Central memory CD8-positive, alpha-beta T cell (primary cell): Measurements from ENCODE around the gene HORMAD2.

Source experiments
- ATAC-seq: fragments of 150-1000 bp; cut with Tn5 transposase; replicated peaks from 2 replicates; pipeline ENCODE4 v1.10.0; 2022; ENCODE audit warnings: mild to moderate bottlenecking, moderate FRiP score, moderate number of reproducible peaks; ENCODE audit not compliant: poor library complexity, severe bottlenecking; ENCODE audit errors: extremely low read depth
- DNase-seq, 2 donors: peaks; one replicate each; pipeline ENCODE4 v3.0.0; 2021; ENCODE audit warnings: low spot score in 2 of 2
- H3K27ac Mint-ChIP-seq: one replicate; pipeline ENCODE4 v1.8.0; 2022; ENCODE audit warnings: low read depth, mild to moderate bottlenecking, moderate library complexity, mixed read lengths
- H3K27me3 Mint-ChIP-seq: one replicate; pipeline ENCODE4 v1.8.0; 2022; ENCODE audit warnings: mixed read lengths
- H3K36me3 Mint-ChIP-seq: one replicate; pipeline ENCODE4 v1.8.0; 2022; ENCODE audit warnings: mild to moderate bottlenecking, moderate library complexity, mixed read lengths; ENCODE audit not compliant: insufficient read depth
- H3K4me1 Mint-ChIP-seq: one replicate; pipeline ENCODE4 v1.8.0; 2022; ENCODE audit warnings: mixed read lengths
- H3K4me3 Mint-ChIP-seq: one replicate; pipeline ENCODE4 v1.8.0; 2022; ENCODE audit warnings: mild to moderate bottlenecking, moderate library complexity, mixed read lengths
- H3K9me3 Mint-ChIP-seq: one replicate; pipeline ENCODE4 v1.8.0; 2022; ENCODE audit warnings: mixed read lengths

HORMAD2 gene

DNA sequence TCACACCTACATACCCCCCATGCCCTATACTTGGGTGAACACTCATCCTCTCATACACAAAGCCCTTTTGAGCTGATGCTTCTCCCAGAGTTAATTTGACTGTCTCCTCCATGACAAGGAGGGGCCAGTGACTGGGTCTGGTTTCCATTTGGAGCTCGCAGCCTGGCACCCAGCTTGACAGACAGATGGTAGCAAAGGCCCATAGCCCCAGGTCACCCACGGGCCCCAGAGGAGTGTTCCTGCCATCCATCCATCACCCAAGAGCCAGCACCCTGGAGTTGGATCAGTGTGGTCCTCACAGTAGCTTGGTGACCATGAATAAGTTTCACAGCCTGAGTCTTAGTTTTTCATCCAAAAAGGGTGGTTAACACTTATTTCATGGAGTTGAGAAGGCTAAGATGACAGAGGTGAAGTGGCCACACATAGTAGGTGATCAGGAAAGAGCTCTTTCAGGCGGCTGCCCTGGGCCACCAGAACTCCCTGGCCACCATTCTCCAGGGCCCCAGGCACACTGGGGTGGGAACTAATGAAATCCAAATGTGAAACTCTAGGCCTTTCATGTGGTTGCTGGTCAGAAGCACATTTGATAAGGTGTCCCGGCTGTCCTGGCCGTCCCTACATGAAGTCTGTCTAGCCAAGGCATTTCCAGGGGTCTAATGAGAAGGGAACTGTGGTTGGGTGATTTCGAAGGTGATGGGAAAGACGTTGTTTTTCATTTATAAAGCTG lies 123.9 kb downstream of the HORMAD2 start:
- Mint-ChIP-seq H3K27ac (no peak overlapping the region), H3K4me1 (no peaks in the 10 kb centered on the region)
- ATAC-seq = no peak

DNA sequence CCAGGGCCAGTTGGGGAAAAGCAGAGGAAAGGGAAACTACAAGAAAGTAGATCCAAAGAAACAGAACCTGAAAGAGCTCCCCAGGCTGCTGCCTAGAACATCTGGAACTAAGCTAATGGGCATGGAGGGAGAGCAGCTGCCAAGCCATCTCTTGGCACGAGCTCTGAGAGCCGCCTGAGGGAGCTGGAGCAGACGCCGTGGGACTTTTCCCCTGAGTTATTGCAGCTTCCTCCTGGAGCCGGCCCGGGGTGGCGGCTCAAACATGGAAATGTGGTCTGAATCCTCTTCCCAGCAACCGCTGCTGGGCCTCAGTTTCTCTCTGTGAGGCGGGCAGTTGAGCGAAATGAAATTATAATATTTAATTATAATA lies 124.5 kb downstream of the HORMAD2 start:
- H3K27ac Mint-ChIP-seq = no peak overlapping the region

More for the DNA sequence above, 123.9 kb downstream of the HORMAD2 start:
- H3K9me3 Mint-ChIP-seq = no peaks in the 10 kb centered on the region
- no peak overlapping the region for H3K4me3 Mint-ChIP-seq
- no peaks in the 10 kb centered on the region for H3K27me3 Mint-ChIP-seq
- DNase-seq = no peak
- peaks cover 2% of the 10 kb centered on the region for H3K36me3 Mint-ChIP-seq

DNA sequence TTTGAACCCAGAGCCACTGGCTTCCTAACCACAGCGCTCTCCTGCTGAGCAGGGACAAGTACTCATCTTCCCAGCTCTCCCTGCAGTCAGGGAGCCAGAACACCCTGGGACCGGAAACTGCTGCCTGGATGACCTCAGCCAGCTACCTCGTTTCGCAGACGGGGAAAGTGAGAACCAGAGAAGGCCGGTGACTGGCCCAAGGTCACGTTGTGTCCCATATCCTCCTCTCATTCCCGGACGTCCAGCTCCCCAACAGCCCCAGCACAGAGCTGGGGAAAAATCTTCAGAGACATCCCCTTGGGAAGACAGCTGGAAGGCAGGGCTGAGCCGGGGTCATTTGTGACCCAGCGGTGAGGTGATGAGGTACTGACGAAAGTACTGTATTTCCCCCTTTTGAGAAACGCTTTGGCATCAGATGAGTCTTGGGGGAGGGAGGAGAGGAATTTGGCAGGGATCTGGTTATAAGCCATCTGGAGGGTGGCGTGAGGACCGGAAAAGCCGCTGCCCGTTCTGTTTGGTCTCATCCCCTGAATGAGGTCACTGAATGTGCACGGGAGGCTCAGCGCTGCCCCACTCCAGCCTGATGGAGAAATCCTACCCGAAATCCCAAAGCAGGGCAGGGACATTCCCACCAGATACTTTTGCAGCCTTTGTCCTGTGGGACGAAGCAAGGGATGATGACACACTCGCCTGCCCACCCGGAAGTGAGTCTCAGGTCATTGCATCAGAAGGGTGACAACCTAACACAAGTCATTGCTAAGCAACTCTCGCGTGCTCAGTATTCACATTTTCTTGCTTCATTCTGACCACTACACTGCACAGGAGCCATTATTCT lies 125.2 kb downstream of the HORMAD2 start:
- Mint-ChIP-seq H3K4me1 (no peaks in the 10 kb centered on the region), H3K36me3 (no peaks in the 10 kb centered on the region), H3K9me3 (no peaks in the 10 kb centered on the region), H3K4me3 (no peak overlapping the region), H3K27me3 (peaks cover 9% of the 10 kb centered on the region), H3K27ac (no peak overlapping the region)
- DNase-seq (no peak), ATAC-seq (no peak)

More for the DNA sequence above, 124.5 kb downstream of the HORMAD2 start:
- Mint-ChIP-seq H3K36me3 (peaks cover under 1% of the 10 kb centered on the region), H3K9me3 (no peaks in the 10 kb centered on the region), H3K4me1 (no peaks in the 10 kb centered on the region), H3K4me3 (no peak overlapping the region), H3K27me3 (peaks cover under 1% of the 10 kb centered on the region)
- DNase-seq = no peak
- no peak for ATAC-seq

DNA sequence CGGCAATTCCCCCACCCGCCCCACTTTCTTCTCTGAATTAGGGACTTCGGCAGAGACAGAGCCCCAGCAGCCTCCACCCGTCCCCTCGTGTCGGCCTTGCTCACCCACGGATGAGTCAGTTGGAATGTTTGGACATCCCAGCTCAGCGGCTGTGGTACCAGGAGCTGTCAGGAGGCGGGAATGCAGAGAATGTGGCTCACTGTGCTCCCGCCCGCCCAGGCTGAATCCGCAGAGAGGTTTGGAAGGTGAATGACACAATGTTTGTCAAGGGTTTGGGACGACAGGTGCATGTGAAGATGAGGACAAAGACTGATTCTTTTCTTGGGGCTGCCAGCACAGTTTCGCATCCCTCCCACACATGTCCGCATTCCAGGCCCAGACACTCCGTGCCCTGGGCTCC lies 126.7 kb downstream of the HORMAD2 start:
- DNase-seq (no peak), ATAC-seq (no peak)
- no peaks in the 10 kb centered on the region for H3K36me3 Mint-ChIP-seq
- no peak overlapping the region for H3K4me3 Mint-ChIP-seq
- H3K27me3 Mint-ChIP-seq = peaks cover 9% of the 10 kb centered on the region
- H3K27ac Mint-ChIP-seq = no peak overlapping the region
- no peaks in the 10 kb centered on the region for H3K9me3 Mint-ChIP-seq
- H3K4me1 Mint-ChIP-seq = no peaks in the 10 kb centered on the region

DNA sequence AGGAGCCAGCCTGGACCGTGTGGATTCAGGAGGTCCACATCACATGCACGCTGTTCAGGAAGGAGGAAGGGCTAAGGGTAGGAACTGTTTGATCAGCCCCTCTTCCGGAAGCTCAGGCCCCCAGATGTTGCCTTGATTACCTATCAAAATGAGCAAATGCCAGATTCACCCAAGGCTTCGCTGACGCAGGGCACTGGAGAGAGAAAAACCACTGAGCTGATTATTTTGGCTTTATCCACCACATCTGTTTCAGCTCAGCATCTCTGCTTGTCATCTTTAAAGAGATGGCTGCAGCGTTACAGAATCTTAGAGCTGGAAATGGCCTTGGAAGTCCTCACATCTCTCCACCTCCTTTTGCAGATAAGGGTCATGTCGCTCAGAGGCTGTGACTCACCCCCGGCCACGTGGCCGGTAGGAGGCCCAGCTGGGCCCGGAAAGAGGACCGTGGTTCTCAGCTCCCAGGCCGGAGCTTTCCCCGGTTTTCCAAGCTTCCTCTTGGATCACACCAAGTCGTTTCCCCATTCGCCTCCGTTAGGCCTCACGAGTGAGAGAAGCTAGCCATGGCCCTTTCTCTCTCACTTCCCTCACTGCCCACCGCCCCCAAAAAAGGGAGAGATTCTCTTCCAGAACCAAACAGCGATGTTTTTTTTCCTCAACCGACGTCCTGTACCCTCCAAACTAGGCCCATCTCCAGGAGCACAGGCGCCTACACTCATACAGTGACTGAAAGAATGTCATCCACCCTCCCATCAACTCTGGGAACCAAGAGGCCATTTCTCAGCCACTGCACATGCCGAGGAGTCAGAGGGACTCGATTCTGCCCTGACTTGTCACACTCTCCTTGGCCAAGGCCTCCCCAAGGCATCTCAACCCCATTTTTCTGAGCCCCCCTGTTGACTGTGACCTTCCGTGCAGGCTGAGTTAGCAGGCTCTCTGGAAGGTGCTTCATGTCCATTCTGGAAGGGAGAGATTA lies 128.7 kb downstream of the HORMAD2 start:
- Mint-ChIP-seq H3K4me3 (no peak overlapping the region), H3K9me3 (no peaks in the 10 kb centered on the region), H3K4me1 (peaks cover 11% of the 10 kb centered on the region), H3K36me3 (no peaks in the 10 kb centered on the region), H3K27ac (no peak overlapping the region), H3K27me3 (peaks cover 9% of the 10 kb centered on the region)
- DNase-seq (no peak), ATAC-seq (no peak)

DNA sequence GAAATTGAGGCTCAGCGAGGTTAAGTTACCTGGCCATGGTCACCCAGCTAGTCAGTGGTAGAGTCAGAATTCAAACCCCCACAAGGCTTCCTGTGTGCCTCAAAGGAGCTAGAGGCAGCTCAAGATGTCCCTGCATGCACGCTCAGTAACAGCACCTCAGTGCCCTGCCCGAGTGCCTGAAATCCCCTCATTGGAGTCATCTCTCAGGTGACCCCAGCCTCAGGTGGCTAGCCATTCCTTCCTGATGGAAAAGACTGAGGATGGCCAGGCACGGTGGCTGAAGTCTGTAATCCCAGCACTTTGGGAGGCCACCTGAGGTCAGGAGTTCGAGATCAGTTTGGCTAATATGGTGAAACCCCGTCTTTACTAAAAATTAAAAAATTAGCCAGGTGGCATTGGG lies 129.4 kb downstream of the HORMAD2 start:
- Mint-ChIP-seq H3K36me3 (no peaks in the 10 kb centered on the region), H3K4me1 (peaks cover 11% of the 10 kb centered on the region), H3K4me3 (no peak overlapping the region), H3K27ac (no peak overlapping the region), H3K27me3 (peaks cover 9% of the 10 kb centered on the region), H3K9me3 (no peaks in the 10 kb centered on the region)
- no peak for ATAC-seq
- DNase-seq = no peak

DNA sequence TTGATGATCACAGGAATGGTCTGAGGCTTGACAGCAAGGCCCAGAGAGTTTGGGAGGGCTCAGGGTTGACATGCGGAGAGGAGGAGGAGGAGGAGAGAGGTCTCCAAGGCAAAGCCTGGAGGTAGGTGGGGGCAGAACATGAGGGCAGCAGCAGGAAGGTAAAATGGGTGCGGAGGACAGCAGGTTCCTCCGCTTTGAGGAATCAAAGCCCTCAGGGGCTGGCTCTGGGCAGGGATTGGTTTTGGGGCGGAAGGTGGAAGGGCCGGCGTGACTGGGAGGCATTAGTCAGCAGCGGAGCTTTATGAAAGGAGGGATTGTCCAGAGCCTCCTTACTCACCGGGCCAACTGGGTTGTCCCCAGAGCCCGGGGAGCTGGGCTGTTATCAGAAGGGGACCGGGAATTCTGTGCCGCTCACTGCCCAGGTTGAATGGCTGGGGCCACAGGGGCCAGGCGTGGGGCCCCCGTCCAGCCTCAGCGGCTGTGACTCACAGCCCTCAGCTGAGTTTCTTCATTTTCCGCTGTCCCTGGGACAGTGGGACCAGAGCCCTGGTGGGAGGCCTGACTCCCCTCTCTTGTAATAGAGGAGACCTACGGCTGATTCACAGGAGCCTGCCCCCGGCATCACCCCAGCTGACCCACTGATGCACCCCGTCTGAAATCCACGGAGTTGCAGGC lies 130.1 kb downstream of the HORMAD2 start:
- no peak for DNase-seq
- no peaks in the 10 kb centered on the region for H3K36me3 Mint-ChIP-seq
- peaks cover 9% of the 10 kb centered on the region for H3K27me3 Mint-ChIP-seq
- H3K9me3 Mint-ChIP-seq = no peaks in the 10 kb centered on the region
- H3K27ac Mint-ChIP-seq = no peak overlapping the region
- ATAC-seq = no peak
- no peak overlapping the region for H3K4me3 Mint-ChIP-seq
- H3K4me1 Mint-ChIP-seq = peaks cover 16% of the 10 kb centered on the region

DNA sequence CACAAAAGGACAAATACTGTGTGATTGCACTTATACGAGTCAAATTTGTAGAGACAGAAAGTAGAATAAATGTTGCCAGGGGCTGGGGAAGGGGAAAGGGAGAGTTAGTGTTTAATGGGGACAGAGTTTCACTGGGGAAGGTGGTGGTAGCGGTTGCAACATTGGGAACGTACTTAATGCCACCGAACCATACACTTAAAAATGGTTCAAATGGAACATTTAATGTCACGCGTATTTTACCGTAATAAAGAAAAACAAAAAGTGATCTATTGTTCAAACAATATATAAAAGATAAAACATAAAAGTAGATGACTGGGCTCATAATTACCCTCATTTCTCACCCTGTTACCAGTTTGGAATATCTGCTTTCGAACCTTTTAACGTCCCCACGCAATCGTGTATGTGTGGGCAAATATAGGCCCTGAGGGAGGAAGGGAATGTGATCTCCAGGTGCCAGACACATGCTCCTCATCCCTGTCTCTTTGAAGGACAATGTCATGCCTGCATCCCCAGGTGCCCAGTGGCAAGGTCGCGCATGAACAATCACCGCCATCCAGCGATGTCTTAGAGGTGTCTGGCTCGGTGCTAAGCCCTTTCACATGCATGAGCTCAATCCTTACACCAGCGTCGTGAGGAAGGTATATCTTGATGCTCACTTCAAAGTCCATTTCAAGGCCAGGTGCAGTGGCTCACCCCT lies 131.0 kb downstream of the HORMAD2 start:
- H3K9me3 Mint-ChIP-seq = no peaks in the 10 kb centered on the region
- no peaks in the 10 kb centered on the region for H3K36me3 Mint-ChIP-seq
- H3K27me3 Mint-ChIP-seq = peaks cover 9% of the 10 kb centered on the region
- no peak overlapping the region for H3K4me3 Mint-ChIP-seq
- peaks cover 16% of the 10 kb centered on the region for H3K4me1 Mint-ChIP-seq
- no peak for DNase-seq
- no peak for ATAC-seq
- H3K27ac Mint-ChIP-seq = no peak overlapping the region

DNA sequence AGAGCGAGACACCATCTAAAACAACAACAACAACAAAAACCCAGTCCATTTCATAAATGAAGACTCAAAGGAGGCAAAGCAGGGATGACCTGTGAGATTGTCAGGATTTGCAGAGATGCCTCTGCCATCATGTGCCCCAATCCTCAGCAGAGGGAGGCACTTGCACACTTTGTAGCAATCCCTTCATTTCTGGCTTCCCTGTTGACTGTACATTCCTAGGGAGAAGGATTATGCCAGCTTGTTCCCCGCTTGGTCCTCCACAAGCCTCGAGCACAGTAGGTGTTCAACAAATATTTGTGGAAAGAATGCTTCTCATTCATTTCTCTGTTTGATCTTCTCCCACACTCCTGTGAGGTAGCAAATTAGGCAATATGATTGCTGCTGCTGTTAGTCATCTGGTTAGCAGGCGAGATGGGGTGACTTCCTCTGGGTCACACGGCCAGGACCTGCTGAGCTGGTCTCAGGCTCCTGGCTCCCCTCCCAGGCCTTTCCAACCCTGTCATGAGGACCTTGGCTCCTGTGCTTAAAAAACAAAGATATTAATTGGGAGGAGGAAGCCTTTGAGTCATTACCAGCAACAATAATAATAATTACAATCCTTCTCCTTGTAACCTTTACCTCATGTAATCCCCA lies 132.2 kb downstream of the HORMAD2 start:
- Mint-ChIP-seq H3K27ac (no peak overlapping the region), H3K4me3 (no peak overlapping the region), H3K36me3 (no peaks in the 10 kb centered on the region), H3K9me3 (no peaks in the 10 kb centered on the region), H3K4me1 (peaks cover 16% of the 10 kb centered on the region), H3K27me3 (peaks cover 9% of the 10 kb centered on the region)
- DNase-seq (no peak), ATAC-seq (no peak)

DNA sequence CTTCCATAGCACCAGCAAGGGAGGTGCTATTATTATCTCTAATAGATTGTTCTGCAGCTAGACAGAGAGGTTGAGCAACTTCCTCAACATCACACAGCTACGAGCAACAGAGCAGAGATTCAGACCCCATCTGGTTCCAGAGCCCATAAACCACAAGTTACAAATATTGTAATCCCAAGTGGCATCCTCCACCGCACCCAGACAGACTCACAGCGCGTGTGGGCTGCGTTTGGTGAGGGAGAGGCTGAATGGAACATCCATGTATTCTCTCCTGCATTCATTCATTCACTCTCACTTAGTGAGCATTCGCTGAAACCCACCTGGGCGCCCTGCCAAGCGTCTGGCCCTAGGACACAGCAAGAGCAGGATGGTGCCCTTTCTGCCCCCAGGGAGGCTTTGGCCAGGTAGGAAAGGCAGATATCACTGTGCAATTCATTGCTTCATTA lies 132.8 kb downstream of the HORMAD2 start:
- Mint-ChIP-seq H3K4me3 (no peak overlapping the region), H3K27me3 (peaks cover 9% of the 10 kb centered on the region), H3K9me3 (no peaks in the 10 kb centered on the region), H3K36me3 (no peaks in the 10 kb centered on the region), H3K4me1 (peaks cover 16% of the 10 kb centered on the region), H3K27ac (peak overlapping the region; percentile 51)
- no peak for ATAC-seq
- DNase-seq = no peak

DNA sequence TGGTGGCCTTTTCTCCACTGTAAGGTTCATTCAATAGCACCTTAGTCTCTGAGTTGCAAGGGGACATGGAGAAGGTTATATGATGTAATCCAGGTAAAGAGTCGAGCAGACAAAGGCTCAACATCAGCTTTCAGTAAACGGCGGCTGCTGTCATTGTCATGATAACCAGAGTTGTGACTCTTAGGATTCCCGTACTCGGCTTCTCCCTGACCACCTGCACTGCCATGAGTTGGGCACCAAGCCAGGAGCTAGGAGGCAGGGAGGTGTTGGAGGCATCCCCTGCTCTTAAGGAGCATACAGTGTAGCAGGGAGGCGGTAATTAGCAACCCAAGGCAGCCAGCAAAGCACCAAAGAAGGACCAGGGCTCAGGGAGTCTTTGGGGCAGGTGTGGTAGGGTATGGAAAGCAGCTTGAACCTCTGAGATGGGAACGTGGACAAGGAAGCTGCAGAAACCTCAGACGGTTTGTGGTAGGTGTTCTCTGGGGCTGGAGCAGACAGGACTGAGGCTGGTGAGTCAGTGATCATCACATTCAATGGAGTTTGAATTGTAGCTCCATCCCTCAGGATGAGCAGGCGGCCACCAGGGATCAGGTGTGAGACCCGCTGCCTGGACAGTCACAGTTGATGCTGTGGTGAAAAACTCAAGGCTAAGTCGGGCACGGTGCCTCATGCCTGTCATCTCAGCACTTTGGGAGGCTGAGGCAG lies 134.6 kb downstream of the HORMAD2 start:
- H3K4me3 Mint-ChIP-seq = no peak overlapping the region
- peaks cover 23% of the 10 kb centered on the region for H3K4me1 Mint-ChIP-seq
- DNase-seq (no peak), ATAC-seq (no peak)
- H3K9me3 Mint-ChIP-seq = no peaks in the 10 kb centered on the region
- peaks cover 7% of the 10 kb centered on the region for H3K27me3 Mint-ChIP-seq
- H3K27ac Mint-ChIP-seq = no peak overlapping the region
- H3K36me3 Mint-ChIP-seq = no peaks in the 10 kb centered on the region
